GM21576 (cell line): Measurements from ENCODE around the gene ZNF654.
"Not testable (repeated sequence)": the region's sequence is repeated elsewhere in the genome, so short reads cannot be mapped to it uniquely, and the experiment has no call there.

ENCODE experiments used
- ATAC-seq: cut with Tn5 transposase; IDR thresholded peaks from one replicate; pipeline ENCODE4 v1.9.1; 2021; ENCODE audit warnings: mild to moderate bottlenecking, moderate library complexity; ENCODE audit not compliant: unreplicated experiment

Gene ZNF654

GRCh38 chr3:88059380-88060170, 520 bp downstream of the ZNF654 start:
- ATAC-seq = no peak

GRCh38 chr3:88061746-88062145, 2.7 kb downstream of the ZNF654 start:
- no peak for ATAC-seq

- ATAC-seq = no peak
Observed at GRCh38 chr3:88075072-88075471, 16.0 kb downstream of the ZNF654 start.

- ATAC-seq = no peak
Observed at GRCh38 chr3:88075497-88075896, 16.4 kb downstream of the ZNF654 start.

- ATAC-seq = no peak
Observed at GRCh38 chr3:88076712-88077111, 17.7 kb downstream of the ZNF654 start.

GRCh38 chr3:88078932-88079331, 19.9 kb downstream of the ZNF654 start:
- ATAC-seq = no peak

GRCh38 chr3:88082854-88083253, 23.8 kb downstream of the ZNF654 start:
- ATAC-seq = no peak

GRCh38 chr3:88084097-88084501, 25.0 kb downstream of the ZNF654 start:
- ATAC-seq = no peak

- no peak for ATAC-seq
Observed at GRCh38 chr3:88090681-88091080, 31.6 kb downstream of the ZNF654 start.

- no peak for ATAC-seq
Observed at GRCh38 chr3:88092270-88092669, 33.2 kb downstream of the ZNF654 start.

- ATAC-seq = no peak
Observed at GRCh38 chr3:88093266-88093665, 34.2 kb downstream of the ZNF654 start.

- no peak for ATAC-seq
Observed at GRCh38 chr3:88101142-88101541, 42.1 kb downstream of the ZNF654 start.

GRCh38 chr3:88105325-88105724, 46.3 kb downstream of the ZNF654 start:
- ATAC-seq = no peak

GRCh38 chr3:88112289-88112688, 53.2 kb downstream of the ZNF654 start:
- no peak for ATAC-seq

- ATAC-seq = peak; percentile 94
Observed at GRCh38 chr3:88113311-88114162, 54.5 kb downstream of the ZNF654 start.

- no peak for ATAC-seq
Observed at GRCh38 chr3:88114878-88115549, 56.0 kb downstream of the ZNF654 start.

- no peak for ATAC-seq
Observed at GRCh38 chr3:88117683-88118082, 58.6 kb downstream of the ZNF654 start.

- ATAC-seq = not testable (repeated sequence)
Observed at GRCh38 chr3:88118603-88119002, 59.5 kb downstream of the ZNF654 start.

GRCh38 chr3:88123526-88123925, 64.5 kb downstream of the ZNF654 start:
- ATAC-seq = no peak

- no peak for ATAC-seq
Observed at GRCh38 chr3:88131695-88132094, 72.6 kb downstream of the ZNF654 start.

- ATAC-seq = no peak
Observed at GRCh38 chr3:88132894-88133293, 73.8 kb downstream of the ZNF654 start.
